WTC11 (cell line): Measurements from ENCODE around the gene TM2D1. TPM values are rescaled to one million over a fixed set of nuclear protein-coding genes. Genes with fewer than 3 reads are reported as not detected.
"Not testable (repeated sequence)": the region's sequence is repeated elsewhere in the genome, so short reads cannot be mapped to it uniquely, and the experiment has no call there.

Experiments
- ATAC-seq: fragments of 200-7000 bp; cut with Tn5 transposase; 2 replicates; pipeline ENCODE4 v1.10.0; 2021; ENCODE audit warnings: mild to moderate bottlenecking, moderate library complexity
- CTCF ChIA-PET: fragments of 300-600 bp; sonication (Branson Sonifier 250); formaldehyde crosslinking; loops from one replicate; lab custom pipeline; 2021; ENCODE audit warnings: antibody characterized with exemption; lab: Charles Lee
- POLR2A ChIA-PET: fragments of 350-600 bp; sonication (Branson Sonifier 250); formaldehyde crosslinking; loops from one replicate; lab custom pipeline; 2021; ENCODE audit warnings: antibody characterized with exemption; lab: Charles Lee
- DNase-seq: peaks from one replicate; pipeline ENCODE4 v3.0.0; 2021; ENCODE audit warnings: low spot score
- H3K27ac Mint-ChIP-seq: 2 replicates; pipeline ENCODE4 v1.8.0; 2021; ENCODE audit warnings: mixed read lengths
- H3K27me3 Mint-ChIP-seq: 2 replicates; pipeline ENCODE4 v1.8.0; 2021; ENCODE audit warnings: low read depth, mild to moderate bottlenecking, moderate library complexity, mixed read lengths
- H3K36me3 Mint-ChIP-seq: 2 replicates; pipeline ENCODE4 v1.8.0; 2021; ENCODE audit warnings: mixed read lengths
- H3K4me1 Mint-ChIP-seq: 2 replicates; pipeline ENCODE4 v1.8.0; 2022; ENCODE audit warnings: mixed read lengths
- H3K4me3 Mint-ChIP-seq: 2 replicates; pipeline ENCODE4 v1.8.0; 2021; ENCODE audit warnings: mild to moderate bottlenecking, moderate library complexity, mixed read lengths
- H3K9me3 Mint-ChIP-seq: 2 replicates; pipeline ENCODE4 v1.8.0; 2021; ENCODE audit warnings: mixed read lengths
- FOXK1 ChIP-seq: sonication (generic); formaldehyde crosslinking; IDR thresholded peaks from 2 replicates; pipeline ENCODE4 v1.8.0; 2022; ENCODE audit warnings: mild to moderate bottlenecking, moderate library complexity, missing genetic modification reagents
- JAZF1 ChIP-seq: fragments of 250-450 bp; sonication (Bioruptor Pico); IDR thresholded peaks from 2 replicates; pipeline ENCODE4 v1.9.0; 2021; ENCODE audit warnings: moderate library complexity, mild to moderate bottlenecking, inconsistent platforms
- JUN ChIP-seq: sonication (generic); formaldehyde crosslinking; IDR thresholded peaks from 2 replicates; pipeline ENCODE4 v1.8.0; 2023; ENCODE audit warnings: mild to moderate bottlenecking, missing genetic modification reagents
- NR3C1 ChIP-seq: sonication (generic); formaldehyde crosslinking; conservative IDR thresholded peaks from 2 replicates; pipeline ENCODE4 v1.8.1; 2023; ENCODE audit warnings: low read depth, mild to moderate bottlenecking, missing genetic modification reagents
- SP1 ChIP-seq: sonication (generic); formaldehyde crosslinking; conservative IDR thresholded peaks from 2 replicates; pipeline ENCODE4 v1.8.1; 2022; ENCODE audit warnings: missing genetic modification reagents
- TEAD1 ChIP-seq: sonication (generic); formaldehyde crosslinking; IDR thresholded peaks from 2 replicates; pipeline ENCODE4 v1.8.0; 2022; ENCODE audit warnings: mild to moderate bottlenecking, missing genetic modification reagents
- TP53 ChIP-seq: sonication (generic); formaldehyde crosslinking; IDR thresholded peaks from 2 replicates; pipeline ENCODE4 v1.8.1; 2023; ENCODE audit warnings: mild to moderate bottlenecking, missing genetic modification reagents
- ZNF317 ChIP-seq: sonication (generic); formaldehyde crosslinking; IDR thresholded peaks from 2 replicates; pipeline ENCODE4 v1.8.1; 2023; ENCODE audit warnings: low read depth, mild to moderate bottlenecking, moderate library complexity, missing genetic modification reagents, borderline replicate concordance
- ZNF423 ChIP-seq: fragments of 250-450 bp; sonication (Bioruptor Pico); IDR thresholded peaks from 2 replicates; pipeline ENCODE4 v2.1.2; 2022; ENCODE audit warnings: mild to moderate bottlenecking, moderate library complexity
- total RNA-seq: library from RNA; stranded (reverse); gene quantifications from 3 replicates; pipeline ENCODE4 v1.2.3, GENCODE V29; 2021
- TF ChIP-seq, protein P1 (sequence below): sonication (generic); formaldehyde crosslinking; IDR thresholded peaks from 2 replicates; pipeline ENCODE4 v1.8.1; 2023; ENCODE audit warnings: mild to moderate bottlenecking, missing genetic modification reagents, borderline replicate concordance
- TF ChIP-seq, protein P2 (sequence below): sonication (generic); formaldehyde crosslinking; IDR thresholded peaks from 2 replicates; pipeline ENCODE4 v1.8.0; 2023; ENCODE audit warnings: missing genetic modification reagents, mild to moderate bottlenecking, borderline replicate concordance
- TF ChIP-seq, protein P3 (sequence below): fragments of 250-450 bp; sonication (Bioruptor Pico); IDR thresholded peaks from 2 replicates; pipeline ENCODE4 v1.8.0; 2021; ENCODE audit warnings: mild to moderate bottlenecking
- TF ChIP-seq, protein P4 (sequence below): sonication (generic); formaldehyde crosslinking; IDR thresholded peaks from 2 replicates; pipeline ENCODE4 v1.8.1; 2022; ENCODE audit warnings: low read depth, mild to moderate bottlenecking, moderate library complexity, missing genetic modification reagents, borderline replicate concordance

The TM2D1 gene
- total RNA-seq, 1 experiment from 2014 or later: 21.6 TPM

DNA sequence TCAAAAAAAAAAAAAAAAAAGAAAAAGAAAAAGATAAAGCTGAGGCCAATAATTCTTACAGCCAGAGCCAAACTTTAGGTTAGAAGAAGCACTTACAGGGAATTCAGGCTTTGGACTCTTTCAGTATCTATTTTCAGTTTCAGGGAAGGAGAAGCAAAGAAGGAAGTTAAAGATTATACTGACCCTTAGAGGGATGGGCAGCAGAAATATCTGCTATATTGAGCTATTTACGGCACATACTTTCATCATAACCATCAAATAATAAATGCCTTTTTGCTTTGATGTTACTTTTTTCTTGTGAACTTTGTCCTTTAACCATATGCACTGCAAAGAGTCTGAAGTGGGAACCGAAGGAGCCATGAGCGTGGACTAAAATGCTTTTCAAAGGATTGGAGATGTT is 42.0 kb downstream of the TM2D1 start:
- H3K27ac Mint-ChIP-seq: no peak overlapping the region
- no peaks in the 10 kb centered on the region for H3K27me3 Mint-ChIP-seq
- ChIA-PET POLR2A (no interaction called here), CTCF (interaction anchor here (0.6 to 0.8 kb wide), 2 partner anchors 136 to 475 kb away, joined by 3 to 5 read pairs; no protein-coding TSS in a partner anchor)
- no peak for DNase-seq
- TF ChIP-seq NR3C1: no peak
- no peak for TF ChIP-seq FOXK1 (CRISPR knock-in tag)
- TF ChIP-seq, protein P1, sequence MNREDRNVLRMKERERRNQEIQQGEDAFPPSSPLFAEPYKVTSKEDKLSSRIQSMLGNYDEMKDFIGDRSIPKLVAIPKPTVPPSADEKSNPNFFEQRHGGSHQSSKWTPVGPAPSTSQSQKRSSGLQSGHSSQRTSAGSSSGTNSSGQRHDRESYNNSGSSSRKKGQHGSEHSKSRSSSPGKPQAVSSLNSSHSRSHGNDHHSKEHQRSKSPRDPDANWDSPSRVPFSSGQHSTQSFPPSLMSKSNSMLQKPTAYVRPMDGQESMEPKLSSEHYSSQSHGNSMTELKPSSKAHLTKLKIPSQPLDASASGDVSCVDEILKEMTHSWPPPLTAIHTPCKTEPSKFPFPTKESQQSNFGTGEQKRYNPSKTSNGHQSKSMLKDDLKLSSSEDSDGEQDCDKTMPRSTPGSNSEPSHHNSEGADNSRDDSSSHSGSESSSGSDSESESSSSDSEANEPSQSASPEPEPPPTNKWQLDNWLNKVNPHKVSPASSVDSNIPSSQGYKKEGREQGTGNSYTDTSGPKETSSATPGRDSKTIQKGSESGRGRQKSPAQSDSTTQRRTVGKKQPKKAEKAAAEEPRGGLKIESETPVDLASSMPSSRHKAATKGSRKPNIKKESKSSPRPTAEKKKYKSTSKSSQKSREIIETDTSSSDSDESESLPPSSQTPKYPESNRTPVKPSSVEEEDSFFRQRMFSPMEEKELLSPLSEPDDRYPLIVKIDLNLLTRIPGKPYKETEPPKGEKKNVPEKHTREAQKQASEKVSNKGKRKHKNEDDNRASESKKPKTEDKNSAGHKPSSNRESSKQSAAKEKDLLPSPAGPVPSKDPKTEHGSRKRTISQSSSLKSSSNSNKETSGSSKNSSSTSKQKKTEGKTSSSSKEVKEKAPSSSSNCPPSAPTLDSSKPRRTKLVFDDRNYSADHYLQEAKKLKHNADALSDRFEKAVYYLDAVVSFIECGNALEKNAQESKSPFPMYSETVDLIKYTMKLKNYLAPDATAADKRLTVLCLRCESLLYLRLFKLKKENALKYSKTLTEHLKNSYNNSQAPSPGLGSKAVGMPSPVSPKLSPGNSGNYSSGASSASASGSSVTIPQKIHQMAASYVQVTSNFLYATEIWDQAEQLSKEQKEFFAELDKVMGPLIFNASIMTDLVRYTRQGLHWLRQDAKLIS (CRISPR knock-in tag): no peak
- no peak for TF ChIP-seq JAZF1
- TF ChIP-seq, protein P2, sequence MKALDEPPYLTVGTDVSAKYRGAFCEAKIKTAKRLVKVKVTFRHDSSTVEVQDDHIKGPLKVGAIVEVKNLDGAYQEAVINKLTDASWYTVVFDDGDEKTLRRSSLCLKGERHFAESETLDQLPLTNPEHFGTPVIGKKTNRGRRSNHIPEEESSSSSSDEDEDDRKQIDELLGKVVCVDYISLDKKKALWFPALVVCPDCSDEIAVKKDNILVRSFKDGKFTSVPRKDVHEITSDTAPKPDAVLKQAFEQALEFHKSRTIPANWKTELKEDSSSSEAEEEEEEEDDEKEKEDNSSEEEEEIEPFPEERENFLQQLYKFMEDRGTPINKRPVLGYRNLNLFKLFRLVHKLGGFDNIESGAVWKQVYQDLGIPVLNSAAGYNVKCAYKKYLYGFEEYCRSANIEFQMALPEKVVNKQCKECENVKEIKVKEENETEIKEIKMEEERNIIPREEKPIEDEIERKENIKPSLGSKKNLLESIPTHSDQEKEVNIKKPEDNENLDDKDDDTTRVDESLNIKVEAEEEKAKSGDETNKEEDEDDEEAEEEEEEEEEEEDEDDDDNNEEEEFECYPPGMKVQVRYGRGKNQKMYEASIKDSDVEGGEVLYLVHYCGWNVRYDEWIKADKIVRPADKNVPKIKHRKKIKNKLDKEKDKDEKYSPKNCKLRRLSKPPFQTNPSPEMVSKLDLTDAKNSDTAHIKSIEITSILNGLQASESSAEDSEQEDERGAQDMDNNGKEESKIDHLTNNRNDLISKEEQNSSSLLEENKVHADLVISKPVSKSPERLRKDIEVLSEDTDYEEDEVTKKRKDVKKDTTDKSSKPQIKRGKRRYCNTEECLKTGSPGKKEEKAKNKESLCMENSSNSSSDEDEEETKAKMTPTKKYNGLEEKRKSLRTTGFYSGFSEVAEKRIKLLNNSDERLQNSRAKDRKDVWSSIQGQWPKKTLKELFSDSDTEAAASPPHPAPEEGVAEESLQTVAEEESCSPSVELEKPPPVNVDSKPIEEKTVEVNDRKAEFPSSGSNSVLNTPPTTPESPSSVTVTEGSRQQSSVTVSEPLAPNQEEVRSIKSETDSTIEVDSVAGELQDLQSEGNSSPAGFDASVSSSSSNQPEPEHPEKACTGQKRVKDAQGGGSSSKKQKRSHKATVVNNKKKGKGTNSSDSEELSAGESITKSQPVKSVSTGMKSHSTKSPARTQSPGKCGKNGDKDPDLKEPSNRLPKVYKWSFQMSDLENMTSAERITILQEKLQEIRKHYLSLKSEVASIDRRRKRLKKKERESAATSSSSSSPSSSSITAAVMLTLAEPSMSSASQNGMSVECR (CRISPR knock-in tag): no peak
- no peak for TF ChIP-seq TEAD1 (CRISPR knock-in tag)
- no peak for TF ChIP-seq ZNF317 (CRISPR knock-in tag)
- no peak for TF ChIP-seq TP53 (CRISPR knock-in tag)
- no peak for TF ChIP-seq SP1 (CRISPR knock-in tag)
- TF ChIP-seq, protein P3, sequence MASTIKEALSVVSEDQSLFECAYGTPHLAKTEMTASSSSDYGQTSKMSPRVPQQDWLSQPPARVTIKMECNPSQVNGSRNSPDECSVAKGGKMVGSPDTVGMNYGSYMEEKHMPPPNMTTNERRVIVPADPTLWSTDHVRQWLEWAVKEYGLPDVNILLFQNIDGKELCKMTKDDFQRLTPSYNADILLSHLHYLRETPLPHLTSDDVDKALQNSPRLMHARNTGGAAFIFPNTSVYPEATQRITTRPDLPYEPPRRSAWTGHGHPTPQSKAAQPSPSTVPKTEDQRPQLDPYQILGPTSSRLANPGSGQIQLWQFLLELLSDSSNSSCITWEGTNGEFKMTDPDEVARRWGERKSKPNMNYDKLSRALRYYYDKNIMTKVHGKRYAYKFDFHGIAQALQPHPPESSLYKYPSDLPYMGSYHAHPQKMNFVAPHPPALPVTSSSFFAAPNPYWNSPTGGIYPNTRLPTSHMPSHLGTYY (CRISPR knock-in tag): no peak
- TF ChIP-seq ZNF423 (CRISPR knock-in tag): no peak
- TF ChIP-seq, all 79 proteins: peak for 0
- Mint-ChIP-seq H3K36me3 (peaks cover 7% of the 10 kb centered on the region), H3K9me3 (no peaks in the 10 kb centered on the region), H3K4me3 (no peak overlapping the region), H3K4me1 (0 out of 2 replicates have a peak, but pooled peaks cover 4% of the 10 kb centered on the region)
- no peak for ATAC-seq

DNA sequence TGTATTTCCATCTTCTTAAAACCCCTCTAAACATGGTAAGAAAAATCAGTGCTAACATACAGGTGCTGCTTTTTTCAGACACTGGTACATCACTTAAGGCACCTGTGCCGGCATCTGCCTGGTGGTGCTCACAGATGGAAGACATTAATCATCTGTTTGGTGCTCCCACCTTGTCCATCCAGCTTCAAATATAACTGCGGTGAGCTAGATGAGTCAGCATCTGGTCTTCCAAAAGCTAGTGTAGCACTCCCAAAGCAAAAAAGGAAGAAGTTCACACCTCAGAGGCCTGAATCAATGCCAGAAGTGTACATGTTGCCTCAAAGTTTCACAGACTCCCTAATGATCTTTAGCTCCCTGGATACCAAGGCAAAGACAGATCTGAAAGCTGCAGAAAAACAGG is 44.4 kb downstream of the TM2D1 start:
- CTCF ChIA-PET: interaction anchor here (0.6 to 1.2 kb wide), 2 partner anchors 92 to 171 kb away, joined by 3 read pairs; no protein-coding TSS in a partner anchor
- H3K27ac Mint-ChIP-seq: peak overlapping the region; percentile 21; the same call in 1 of the 2 replicates
- no peaks in the 10 kb centered on the region for H3K27me3 Mint-ChIP-seq
- ATAC-seq (no peak), DNase-seq (no peak)
- POLR2A ChIA-PET: interaction anchor here (0.6 kb wide), 1 partner anchor 167 kb away, joined by 3 read pairs; no protein-coding TSS in a partner anchor
- H3K4me1 Mint-ChIP-seq: 0 out of 2 replicates have a peak, but pooled peaks cover 4% of the 10 kb centered on the region
- H3K9me3 Mint-ChIP-seq: no peaks in the 10 kb centered on the region
- TF ChIP-seq, protein P4, sequence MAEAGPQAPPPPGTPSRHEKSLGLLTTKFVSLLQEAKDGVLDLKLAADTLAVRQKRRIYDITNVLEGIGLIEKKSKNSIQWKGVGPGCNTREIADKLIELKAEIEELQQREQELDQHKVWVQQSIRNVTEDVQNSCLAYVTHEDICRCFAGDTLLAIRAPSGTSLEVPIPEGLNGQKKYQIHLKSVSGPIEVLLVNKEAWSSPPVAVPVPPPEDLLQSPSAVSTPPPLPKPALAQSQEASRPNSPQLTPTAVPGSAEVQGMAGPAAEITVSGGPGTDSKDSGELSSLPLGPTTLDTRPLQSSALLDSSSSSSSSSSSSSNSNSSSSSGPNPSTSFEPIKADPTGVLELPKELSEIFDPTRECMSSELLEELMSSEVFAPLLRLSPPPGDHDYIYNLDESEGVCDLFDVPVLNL: no peak
- TF ChIP-seq, protein P1 (CRISPR knock-in tag): no peak
- TF ChIP-seq JUN: no peak
- no peak overlapping the region for H3K4me3 Mint-ChIP-seq
- peaks cover 7% of the 10 kb centered on the region for H3K36me3 Mint-ChIP-seq

DNA sequence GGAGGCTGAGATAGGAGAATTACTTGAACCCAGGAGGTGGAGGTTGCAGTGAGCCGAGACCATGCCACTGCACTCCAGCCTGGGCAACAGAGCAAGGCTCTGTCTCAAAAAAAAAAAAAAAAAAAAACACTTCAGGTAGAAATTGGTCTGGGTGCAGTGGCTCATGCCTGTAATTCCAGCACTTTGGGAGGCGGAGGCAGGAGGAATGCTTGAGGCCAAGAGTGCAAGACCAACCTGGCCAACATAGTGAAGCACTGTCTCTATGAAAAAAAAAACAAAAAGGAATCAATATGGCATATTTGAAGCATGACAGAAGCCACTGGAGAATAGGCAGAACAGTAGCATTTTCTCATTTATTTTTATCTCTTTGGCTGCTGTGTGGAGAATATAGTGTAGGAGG is 48.1 kb downstream of the TM2D1 start:
- H3K4me3 Mint-ChIP-seq, H3K27ac Mint-ChIP-seq, H3K9me3 Mint-ChIP-seq, POLR2A ChIA-PET, H3K4me1 Mint-ChIP-seq, ATAC-seq, DNase-seq, H3K36me3 Mint-ChIP-seq, H3K27me3 Mint-ChIP-seq, CTCF ChIA-PET: not testable (repeated sequence)
